ENCODE measurements around the gene F7.

GRCh38 chr13:113155201-113155600, 49.6 kb downstream of the F7 start:
- TF ChIP-seq EZH2phosphoT487 (conservative IDR thresholded peaks at IDR 0.05; ENCODE audit: low read length): no peak
- TF ChIP-seq CTCF (IDR thresholded peaks at IDR 0.05; ENCODE audit: insufficient read depth, low read length, poor library complexity, severe bottlenecking): no peak
